Activated CD4-positive, alpha-beta T cell treated with anti-CD3 and anti-CD28 coated beads, Interleukin-10, Interleukin-2, amounts not matched to agents 100 ng/mL and 50 ng/mL, durations not matched to agents 16 hours and 8 hours (primary cell): ENCODE data around the gene FBXO38.

Experiments
- DNase-seq: peaks from one replicate; pipeline ENCODE4 v3.0.0-alpha.2; 2020

The FBXO38 gene

DNA sequence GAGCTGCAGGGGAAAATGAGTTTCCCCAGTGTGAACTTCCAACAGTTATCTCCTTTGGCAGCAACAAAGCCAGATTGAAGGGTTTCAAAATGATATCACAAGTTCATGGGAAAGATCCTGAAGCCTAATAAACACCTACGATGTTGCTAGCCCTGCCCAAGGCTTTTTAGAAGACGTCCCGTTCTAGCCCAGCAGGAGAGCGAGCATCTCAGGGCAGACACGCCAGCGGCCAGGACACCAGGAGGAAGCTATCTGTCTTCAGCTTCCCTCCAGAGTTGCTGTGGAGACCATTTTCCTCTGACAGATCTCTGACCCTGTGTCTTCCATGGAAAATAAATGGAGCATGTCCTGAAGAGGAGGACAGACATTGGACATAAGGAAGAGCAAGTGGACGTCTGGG lies 98.4 kb downstream of the FBXO38 start:
- DNase-seq = no peak

DNA sequence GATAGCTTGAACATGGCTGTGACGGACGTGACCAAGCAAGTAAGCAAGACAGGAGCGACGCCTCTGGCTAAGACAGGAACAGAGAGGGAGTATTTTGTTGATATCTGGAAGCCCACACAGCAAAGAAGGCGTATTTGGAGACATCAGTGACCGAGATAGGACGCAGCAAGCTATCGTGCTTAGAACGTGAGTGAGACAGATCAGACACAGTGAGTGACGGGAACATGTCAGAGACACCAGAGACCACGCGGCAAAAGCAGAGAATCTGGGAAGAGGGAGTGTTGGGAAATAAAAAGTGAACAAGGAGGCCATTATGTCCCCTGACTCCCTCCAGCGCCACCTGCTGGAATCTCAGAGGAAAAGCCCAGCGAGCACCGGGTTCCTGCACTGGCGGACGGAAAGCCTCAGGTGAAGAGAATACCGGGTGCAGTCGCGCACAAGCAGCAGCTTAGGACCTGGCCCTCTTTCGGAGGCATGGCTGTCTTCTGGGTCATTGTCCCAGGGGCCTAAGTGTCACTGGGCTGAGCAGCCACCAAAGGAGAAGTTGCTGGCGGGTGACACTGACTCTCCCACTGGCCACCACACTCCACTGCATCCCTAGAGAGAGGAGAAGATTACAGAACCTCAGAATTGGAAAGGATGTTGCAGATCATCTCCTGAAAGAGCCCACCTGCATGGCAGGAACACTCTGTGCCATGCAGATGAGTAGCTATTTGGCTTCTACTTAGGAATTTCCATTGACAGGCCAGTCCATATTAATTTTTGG lies 99.1 kb downstream of the FBXO38 start:
- DNase-seq = peak; percentile 68

DNA sequence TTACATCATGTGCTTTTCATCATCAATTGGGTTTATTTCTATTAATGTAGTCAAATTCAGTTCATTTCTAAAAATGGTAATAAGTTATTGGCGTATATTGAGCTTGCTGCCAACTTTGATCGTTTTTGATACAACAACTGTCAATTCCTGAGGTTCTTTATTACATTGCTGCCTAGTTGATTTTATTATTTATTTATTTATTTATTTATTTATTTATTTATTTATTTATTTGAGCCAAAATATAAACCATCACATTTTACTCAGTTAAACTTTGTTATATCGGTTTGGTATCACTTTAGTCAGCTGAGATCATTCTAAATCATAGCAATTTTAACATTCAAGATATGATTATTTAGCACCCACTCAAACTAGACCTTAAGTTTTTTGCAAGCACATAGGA lies 100.0 kb downstream of the FBXO38 start:
- DNase-seq = no peak

DNA sequence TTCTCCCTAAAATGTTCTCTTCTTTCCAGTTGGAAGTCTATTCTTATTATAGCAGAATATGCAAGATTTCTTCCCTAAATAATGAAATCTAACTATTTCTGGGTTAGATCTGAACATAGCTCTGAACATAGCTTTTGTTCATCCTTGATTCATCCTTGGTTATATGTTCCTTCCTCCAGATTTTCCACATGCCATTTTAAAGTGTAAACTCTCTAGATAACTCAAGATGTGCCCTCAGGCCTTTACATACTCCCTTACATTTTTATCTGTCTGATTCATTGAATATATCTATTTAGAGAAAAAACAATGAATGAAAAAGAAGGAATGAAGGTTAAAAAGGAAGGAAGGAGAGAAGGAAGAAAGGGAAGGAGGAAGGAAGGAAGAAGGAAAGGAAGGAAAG lies 100.9 kb downstream of the FBXO38 start:
- DNase-seq = no peak

DNA sequence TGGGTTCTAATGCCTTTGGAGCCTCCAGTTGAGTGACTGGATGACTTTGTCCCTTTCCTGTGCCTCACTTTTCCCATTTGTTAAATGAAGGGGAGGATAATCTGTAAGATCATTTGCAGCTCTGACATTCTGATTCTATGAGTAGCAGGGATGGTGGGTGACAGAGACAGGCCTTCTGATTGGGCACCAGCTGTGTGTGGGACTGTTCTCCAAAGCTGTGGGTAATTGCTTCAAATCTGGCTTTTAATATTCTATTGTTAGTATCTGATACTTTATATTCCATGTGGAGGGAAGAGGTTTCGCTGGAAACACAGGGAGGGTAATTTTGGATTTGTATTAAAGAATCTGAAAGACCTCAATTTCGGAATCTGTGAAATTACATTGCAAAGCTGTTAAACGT lies 102.7 kb downstream of the FBXO38 start:
- DNase-seq = no peak

DNA sequence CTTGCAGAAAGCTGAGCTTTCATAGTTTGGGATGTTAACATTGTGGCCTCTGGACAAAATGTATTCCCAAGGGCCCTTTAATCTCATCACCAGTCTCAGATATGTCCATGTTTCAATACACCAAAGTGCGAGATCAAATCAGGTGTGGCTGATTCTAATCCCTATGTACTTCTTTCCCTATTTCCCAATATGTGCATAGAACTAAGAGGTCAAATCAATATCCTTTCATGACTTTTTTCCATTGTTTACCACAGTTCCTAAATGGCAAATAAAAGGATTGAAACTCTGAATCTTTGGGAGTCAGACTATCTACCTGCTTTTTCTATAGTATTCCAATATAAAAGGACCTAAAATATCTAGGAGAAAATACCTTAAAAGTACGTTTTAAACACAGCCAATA lies 105.0 kb downstream of the FBXO38 start:
- no peak for DNase-seq

DNA sequence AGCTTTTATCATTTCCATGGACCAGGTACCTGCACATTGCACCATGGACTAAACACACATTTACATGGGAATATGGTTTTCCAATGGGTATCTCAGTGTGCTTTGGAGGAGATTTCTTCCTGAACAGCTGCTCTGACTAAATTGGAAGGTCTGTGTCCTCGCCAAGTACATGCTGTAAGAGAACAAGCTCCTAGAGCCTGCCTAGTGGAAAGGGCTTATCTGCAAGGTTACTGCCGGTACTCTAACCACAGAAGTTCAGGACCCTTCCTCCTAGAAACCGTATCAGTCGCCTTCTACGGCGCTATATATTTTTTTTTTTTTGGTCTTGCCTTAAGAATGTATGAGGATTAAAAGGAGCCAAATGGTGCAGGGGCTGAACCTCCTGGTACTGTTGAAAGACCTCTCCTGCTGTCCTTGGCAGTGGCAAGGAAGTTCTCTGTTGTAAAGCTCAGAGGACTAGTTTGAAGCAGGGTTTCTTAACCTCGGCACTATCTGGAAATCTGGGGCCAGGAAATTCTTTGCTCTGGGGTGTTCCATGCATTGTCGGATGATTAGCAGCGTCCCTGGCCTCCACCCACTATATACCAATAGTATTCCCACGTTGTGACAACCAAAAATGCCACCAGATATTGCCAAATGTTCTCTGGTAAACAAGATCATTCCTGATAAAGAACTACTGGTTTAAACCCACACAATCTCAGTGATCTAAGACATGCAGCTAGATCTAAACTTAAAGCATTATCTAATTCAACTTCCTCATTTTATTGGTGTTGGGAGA lies 107.4 kb downstream of the FBXO38 start:
- no peak for DNase-seq

DNA sequence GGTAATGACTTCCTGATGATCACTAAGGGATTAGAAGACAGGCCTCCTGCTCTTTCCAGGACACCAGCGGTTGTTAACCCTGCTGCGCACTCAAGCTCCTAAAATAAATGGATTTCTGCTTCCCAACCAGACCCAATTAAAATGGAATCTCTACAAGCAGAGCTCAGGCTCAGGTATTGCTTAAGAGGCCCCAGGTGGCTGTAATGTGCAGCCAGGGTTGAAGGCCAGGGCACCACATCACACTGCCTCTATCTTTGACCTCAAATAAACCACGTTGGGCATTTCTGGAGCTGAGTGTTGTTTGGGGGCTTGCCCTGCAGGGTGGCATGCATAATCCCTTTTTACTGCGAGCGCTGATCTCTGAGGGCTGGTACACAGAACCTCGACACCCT lies 108.0 kb downstream of the FBXO38 start:
- no peak for DNase-seq

DNA sequence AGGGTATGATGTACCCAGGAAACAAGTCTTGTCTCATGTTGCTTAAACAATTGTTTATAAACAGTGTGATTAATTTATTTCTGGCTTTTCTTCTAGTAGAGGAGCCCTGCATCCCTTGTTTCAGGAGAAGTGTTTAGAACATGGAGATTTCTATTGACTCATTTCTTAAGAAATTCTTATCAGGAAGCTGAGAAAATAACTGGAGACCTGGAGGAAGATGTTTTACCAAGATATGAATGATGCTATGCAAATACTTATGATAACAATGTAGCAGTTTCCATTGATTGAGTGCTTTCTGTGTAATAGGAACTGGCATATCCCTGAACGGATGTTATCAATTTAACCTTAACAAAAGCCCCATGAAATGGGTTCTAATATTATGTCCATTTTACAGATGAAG lies 108.6 kb downstream of the FBXO38 start:
- DNase-seq = no peak
